ENCODE data around the gene NRBP1. TPM values are rescaled to one million over a fixed set of nuclear protein-coding genes. Genes with fewer than 3 reads are reported as not detected.

The NRBP1 gene
- 66.6 and 69.3 TPM in 2 replicates for total RNA-seq (2014; rRNA removed)
- Bru-seq, nascent RNA: percentile 82 among the genes with signal in this experiment
- percentile 94 among the genes with signal in this experiment for BruChase-seq, experiment 1, labeled RNA remaining after a 6-hour chase
- BruChase-seq, experiment 2, labeled RNA remaining after a 2-hour chase: percentile 93 among the genes with signal in this experiment
- long read RNA-seq, transcript NRBP1-203 (18 exons, 2,163 nt): major isoform, 23 of 279 reads
- long read RNA-seq, partial matches to known transcripts: 236 of 279 reads
- long read RNA-seq, other reads (novel, unspliced or antisense): 18 of 279 reads

- peak within 1 kb of the TSS; percentile 90 for H2AFZ ChIP-seq (ENCODE audit: low read length)
- no peaks in the 10 kb centered on the region for H3K9me2 ChIP-seq (replicated peaks; ENCODE audit: low read length)
- H3K9ac ChIP-seq (ENCODE audit: low read length): peak within 1 kb of the TSS; percentile 78
- POLR2A ChIA-PET (ENCODE audit: unreplicated experiment): interaction anchor here (0.5 to 1.4 kb wide), 6 partner anchors 19 to 836 kb away, joined by 3 to 10 read pairs (median 4); partner anchors contain the start of genes AGBL5 and PPM1G
- H3K27me3 ChIP-seq (ENCODE audit: low read length): no peaks in the 10 kb centered on the region
- CTCF ChIA-PET: interaction anchor here (0.8 kb wide), 1 partner anchor 19 kb away, joined by 3 read pairs; the partner anchor contains the start of gene PPM1G
- no peaks in the 10 kb centered on the region for H3K9me3 ChIP-seq (ENCODE audit: low read length)
- peak; percentile 84 for ATAC-seq
- no TSS peak for BruUV-seq (replicated peaks)
- intact Hi-C loops (cut with micrococcal nuclease): loop anchor here (1.0 kb wide), 2 partner anchors 19 to 254 kb away; partner anchors contain the start of gene PPM1G
- H3K4me3 ChIP-seq (ENCODE audit: low read length): peak within 1 kb of the TSS; percentile 85
- H3K79me2 ChIP-seq (ENCODE audit: low read length): peaks cover 44% of the 10 kb centered on the region
- no peaks in the 10 kb centered on the region for H3F3A ChIP-seq (ENCODE audit: low read length, unreplicated experiment)
- H4K20me1 ChIP-seq (ENCODE audit: low read length): peaks cover 24% of the 10 kb centered on the region
- peak; percentile 94 for DNase-seq
- peak within 1 kb of the TSS; percentile 99 for H3K4me2 ChIP-seq (ENCODE audit: low read length)
- peaks cover 19% of the 10 kb centered on the region for H3K4me1 ChIP-seq (ENCODE audit: insufficient read depth, low read length)
- no peak for TF ChIP-seq EZH2phosphoT487 (IDR thresholded peaks at IDR 0.05; ENCODE audit: borderline replicate concordance, low read length)
- TF ChIP-seq CTCF (conservative IDR thresholded peaks at IDR 0.05; ENCODE audit: low read depth, low read length): peak; percentile 45
- H3K36me3 ChIP-seq (ENCODE audit: low read depth, low read length): peaks cover 2% of the 10 kb centered on the region; the same call in 1 of the 2 replicates
- H3K27ac ChIP-seq (ENCODE audit: low read length): peak within 1 kb of the TSS; percentile 33
Measured at GRCh38 chr2:27428213-27428977, at the start of gene NRBP1. NRBP1 (plus strand) TSS chr2:27428631; CDS start chr2:27433274, 4,643 bp downstream.

DNA sequence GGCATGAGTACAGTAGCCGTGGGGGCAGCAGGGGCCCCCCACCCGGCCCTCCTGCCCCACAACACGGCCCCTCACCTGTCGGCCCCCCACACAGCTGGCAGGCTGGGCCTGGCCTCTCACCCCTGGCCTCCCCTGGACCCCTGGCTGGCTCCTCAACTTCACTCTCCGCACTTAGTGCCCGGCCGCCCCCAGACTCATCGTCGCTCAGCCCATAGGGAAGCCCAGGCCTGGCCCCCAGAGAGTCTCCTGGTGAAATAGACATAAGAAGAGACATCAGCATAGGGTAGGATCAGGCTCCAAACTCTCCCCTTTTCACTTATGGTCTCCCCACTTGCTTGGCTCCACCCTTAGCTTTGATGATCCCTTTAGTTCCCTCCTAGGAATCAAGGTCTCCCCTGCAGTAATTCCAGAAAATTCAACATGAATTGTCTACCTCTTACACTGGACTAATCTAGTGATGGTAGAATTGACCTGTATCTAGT, 49.6 kb upstream of the NRBP1 start:
- peaks cover 13% of the 10 kb centered on the region for H3K4me1 ChIP-seq (ENCODE audit: insufficient read depth, low read length)
- H3K9ac ChIP-seq (ENCODE audit: low read length): no peak overlapping the region
- no peaks in the 10 kb centered on the region for H3F3A ChIP-seq (ENCODE audit: low read length, unreplicated experiment)
- H3K4me3 ChIP-seq (ENCODE audit: low read length): peak overlapping the region; percentile 73; the same call in 1 of the 2 replicates
- ChIA-PET POLR2A (ENCODE audit: unreplicated experiment) (no interaction called here), CTCF (no interaction called here)
- intact Hi-C loops (cut with micrococcal nuclease): no loop called here
- H3K4me2 ChIP-seq (ENCODE audit: low read length): peak overlapping the region; percentile 91
- H3K79me2 ChIP-seq (ENCODE audit: low read length): peaks cover 3% of the 10 kb centered on the region; the same call in 1 of the 2 replicates
- peaks cover 31% of the 10 kb centered on the region; the same call in 1 of the 2 replicates for H3K36me3 ChIP-seq (ENCODE audit: low read depth, low read length)
- TF ChIP-seq EZH2 (IDR thresholded peaks at IDR 0.05; ENCODE audit: low read length, unreplicated experiment) (no peak), CTCF (conservative IDR thresholded peaks at IDR 0.05; ENCODE audit: low read depth, low read length) (no peak), EZH2phosphoT487 (IDR thresholded peaks at IDR 0.05; ENCODE audit: borderline replicate concordance, low read length) (no peak)
- DNase-seq: no peak
- H3K27me3 ChIP-seq (ENCODE audit: low read length): no peaks in the 10 kb centered on the region
- no peaks in the 10 kb centered on the region for H3K9me3 ChIP-seq (ENCODE audit: low read length)
- no TSS peak for BruUV-seq (replicated peaks)
- H4K20me1 ChIP-seq (ENCODE audit: low read length): no peaks in the 10 kb centered on the region
- no peak for ATAC-seq
- H2AFZ ChIP-seq (ENCODE audit: low read length): no peak overlapping the region
- no peaks in the 10 kb centered on the region for H3K9me2 ChIP-seq (replicated peaks; ENCODE audit: low read length)
- H3K27ac ChIP-seq (ENCODE audit: low read length): no peak overlapping the region

Data from PC-3 (cell line).